Glomerular visceral epithelial cell (primary cell): ENCODE measurements around the gene AAMP.

Experiments
- DNase-seq: peaks from one replicate; pipeline ENCODE4 v3.0.0-alpha.2; 2016; ENCODE audit errors: extremely low spot score

AAMP gene

DNA sequence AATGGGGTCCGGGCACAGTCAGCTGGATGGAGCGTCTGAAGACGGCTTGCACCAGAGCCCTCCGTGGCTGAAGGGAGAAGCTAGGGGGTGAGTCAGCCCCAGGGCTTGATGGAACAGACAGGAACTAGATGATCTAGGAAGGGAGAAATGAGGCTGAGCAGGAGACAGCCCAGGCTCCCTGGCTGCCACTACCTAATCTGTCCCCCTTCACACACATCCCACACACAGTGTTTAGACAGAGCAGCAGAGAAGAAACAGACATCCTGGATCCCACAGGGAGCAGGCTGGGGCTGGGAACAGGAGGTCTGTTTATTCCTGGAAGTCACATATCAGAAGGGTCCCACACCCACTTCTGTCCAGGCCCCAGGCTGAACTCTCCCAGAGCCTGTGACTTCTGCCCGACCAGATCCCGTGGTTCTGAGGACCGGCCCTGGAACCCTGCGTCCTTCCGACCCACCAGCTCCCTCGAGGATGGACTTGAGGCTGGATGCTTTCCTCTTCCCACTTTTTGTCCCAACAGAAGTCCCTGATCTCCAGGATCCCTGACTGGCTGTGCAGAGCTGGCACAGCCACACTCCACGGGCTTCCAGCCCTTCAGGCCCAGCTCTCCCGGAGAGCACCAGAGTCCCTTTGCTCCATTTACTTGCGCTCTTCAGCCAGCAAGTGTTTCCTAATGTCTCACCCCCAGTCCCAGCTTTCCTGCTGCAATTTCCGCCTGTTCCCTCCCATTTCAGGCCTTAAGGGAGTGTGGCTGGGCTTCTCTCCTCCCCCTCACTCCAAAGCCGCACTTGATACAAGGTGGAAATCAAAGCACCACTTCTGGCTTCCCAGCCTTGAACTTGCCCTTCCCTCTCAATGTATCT lies 10.6 kb downstream of the AAMP start:
- DNase-seq = peak; percentile 51

DNA sequence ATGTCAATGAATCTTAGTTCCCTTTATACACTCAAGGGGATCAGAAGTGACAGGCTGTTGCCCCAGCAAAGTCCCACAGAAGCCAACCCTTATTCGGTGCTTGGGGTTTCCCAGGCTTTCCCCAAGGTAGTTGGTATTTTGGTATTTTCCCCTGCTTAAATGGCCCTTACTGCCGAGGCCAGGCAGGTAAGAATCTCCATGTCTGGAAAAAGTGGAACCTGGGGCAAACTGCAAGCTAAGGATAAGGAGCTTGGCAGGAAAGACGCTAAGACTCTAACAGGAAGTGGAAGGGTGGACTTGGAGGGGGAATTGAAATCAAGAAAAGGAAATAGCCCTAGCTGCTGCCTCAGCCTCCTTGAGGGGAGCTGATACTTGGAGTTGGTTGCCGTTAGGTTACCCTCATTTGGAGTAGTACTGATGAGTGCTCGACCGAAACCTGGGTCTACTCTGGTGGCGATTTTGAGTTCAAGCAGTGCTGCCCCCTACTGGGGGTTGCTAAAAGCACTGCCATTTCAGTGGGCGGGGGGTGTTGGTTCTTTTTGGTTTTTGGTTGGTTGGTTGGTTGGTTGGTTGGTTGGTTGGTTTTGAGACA lies 12.5 kb downstream of the AAMP start:
- peak; percentile 34 for DNase-seq

- DNase-seq = no peak
These were observed 13.2 kb downstream of the AAMP start for GRCh38 chr2:218256612-218257350.

DNA sequence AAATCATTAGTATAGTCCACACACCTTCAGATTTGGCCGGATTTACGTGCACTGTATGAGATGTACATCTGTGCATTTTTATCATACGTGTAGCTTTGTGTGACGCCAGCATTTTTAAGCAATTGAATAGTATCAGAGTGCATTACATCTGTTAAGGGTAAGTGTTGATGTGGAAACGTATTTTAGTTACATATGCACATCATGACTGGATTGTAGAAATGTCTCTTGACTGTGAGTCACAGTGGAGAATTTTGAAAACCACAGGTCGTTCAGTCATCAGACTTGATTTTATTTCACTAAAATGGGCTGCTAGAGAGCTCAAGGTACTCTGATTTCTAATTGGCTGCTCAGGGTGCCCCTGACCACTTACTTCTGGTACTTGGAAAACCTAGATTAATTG lies 14.5 kb downstream of the AAMP start:
- peak; percentile 34 for DNase-seq

- DNase-seq = no peak
These were observed 16.7 kb downstream of the AAMP start for GRCh38 chr2:218253232-218253625.

DNA sequence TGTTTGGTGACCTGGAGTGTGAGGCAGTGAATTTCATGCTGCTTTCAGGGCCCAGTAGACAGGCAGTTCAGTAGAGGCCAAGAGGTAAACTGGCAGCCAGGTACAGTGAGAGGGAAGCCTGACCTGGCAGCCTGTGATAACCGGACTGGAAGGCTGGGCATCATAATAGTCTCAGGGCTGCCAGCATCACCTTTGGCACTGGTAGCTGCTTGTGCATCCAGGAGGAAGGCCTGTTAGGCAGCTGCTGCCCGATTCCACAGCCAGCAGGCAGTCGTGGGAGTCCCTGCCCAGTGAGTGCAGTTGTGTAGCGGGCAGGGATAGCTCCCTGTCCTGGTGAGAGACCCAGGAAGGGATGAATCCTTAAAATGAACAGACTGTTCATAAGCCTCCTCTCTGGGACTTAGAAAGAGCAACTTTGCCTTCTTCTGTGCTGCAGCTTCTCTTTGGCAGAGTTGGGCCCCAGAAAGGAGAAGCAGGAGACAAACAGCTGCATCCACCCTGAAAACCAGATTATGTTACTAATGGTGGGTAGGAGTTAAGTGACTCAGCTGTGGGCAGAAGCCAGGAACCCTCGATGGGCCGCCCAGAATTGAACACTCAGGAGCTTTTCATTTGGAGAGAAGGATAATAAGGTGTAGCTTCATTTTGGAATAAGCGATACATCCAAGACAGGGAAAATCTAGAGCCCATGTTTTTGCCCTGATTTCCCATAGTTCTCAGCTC lies 17.3 kb downstream of the AAMP start:
- no peak for DNase-seq

GRCh38 chr2:218249691-218250090 lies 20.2 kb downstream of the AAMP start:
- no peak for DNase-seq

DNA sequence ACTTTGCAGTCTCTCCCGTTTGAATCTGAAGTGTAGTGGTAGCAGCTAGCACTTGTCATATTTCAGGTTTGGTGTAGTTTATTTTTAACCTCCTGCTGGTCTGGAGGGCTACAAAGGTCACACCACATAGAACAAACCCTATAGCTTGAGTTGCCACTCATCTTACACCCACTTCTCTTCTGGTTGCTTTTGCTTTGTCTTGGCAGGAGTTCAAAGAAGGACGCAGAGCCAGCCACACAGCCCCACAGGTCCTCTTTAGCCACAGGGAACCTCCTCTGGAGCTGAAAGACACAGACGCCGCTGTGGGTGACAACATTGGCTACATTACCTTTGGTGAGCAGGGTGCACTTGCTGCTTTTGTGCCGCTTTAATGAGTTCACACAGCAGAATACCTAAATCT lies 24.7 kb downstream of the AAMP start:
- DNase-seq = no peak

DNA sequence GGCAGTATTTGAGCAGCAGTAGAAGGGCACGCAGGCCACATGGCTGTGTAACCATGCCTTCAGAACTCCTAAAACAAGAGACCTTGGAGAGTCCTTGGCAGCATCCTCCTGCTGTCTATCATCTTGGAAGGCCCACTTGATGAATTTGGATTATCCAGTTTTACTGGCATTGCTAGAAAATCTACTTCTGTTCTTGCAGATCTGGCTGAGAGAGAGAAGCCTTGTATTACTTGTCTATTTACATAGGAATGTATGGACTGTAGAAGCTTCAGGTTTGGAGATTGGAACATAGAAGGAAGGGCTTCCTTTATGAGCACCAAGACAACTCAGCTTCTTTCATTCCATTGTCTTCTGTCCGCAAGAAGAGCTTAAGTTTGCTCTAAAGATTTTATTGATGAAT lies 25.3 kb downstream of the AAMP start:
- DNase-seq = no peak

DNA sequence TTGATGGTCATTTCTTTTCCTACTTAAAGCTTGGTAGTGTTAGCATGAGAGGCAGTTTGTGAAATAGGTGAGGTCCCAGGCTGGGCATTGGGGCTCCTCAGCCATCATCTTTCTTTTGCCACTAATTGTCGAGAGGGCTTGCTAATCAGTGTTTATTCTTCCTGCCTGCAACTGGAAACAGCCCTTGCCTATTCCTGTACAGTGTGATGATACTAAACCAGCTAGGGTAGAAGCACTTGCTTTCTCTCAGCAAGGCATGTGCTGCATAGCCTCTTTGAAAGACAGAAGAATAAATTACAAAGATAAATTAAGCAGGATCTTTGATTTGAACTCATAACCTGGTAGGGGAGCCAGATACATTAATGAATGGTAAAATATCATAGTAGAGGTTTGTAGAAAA lies 25.7 kb downstream of the AAMP start:
- DNase-seq = no peak

DNA sequence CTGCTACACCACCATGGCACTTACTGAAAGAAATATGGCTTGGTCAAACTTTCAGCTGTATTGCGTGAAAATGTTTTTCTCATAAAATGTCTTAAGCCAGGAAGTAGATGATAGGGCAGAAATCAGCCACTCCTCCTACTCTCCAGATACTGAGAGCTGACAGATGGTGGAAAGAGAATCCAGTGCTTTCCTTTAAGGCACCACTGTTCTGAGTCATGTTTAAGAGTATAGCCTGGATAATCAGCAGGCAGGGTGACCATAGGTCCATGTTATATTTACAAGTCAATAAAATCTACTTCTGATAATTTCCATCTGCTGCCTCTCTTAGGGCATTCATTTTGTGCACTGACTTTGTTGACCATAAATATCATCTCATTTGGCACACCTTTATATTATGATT lies 31.1 kb downstream of the AAMP start:
- no peak for DNase-seq

DNA sequence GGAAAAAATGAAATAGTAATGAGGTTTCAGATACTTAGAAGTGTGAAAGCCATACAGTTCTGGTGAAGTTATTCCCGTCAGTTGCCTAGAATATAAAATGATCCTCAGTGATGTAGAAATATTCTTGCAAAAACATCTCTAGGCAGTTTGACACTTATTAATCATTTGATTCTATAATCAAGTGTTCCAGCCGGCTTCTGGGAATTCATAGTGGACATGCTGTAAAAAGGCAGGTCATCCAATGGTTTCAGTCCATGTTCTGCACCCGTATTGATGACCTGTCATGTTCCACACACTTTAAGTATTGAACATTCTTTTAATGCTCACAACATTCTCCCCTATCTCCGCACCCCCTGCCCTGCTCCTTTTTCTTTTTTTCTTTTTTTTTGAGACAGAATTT lies 33.1 kb downstream of the AAMP start:
- DNase-seq = no peak

DNA sequence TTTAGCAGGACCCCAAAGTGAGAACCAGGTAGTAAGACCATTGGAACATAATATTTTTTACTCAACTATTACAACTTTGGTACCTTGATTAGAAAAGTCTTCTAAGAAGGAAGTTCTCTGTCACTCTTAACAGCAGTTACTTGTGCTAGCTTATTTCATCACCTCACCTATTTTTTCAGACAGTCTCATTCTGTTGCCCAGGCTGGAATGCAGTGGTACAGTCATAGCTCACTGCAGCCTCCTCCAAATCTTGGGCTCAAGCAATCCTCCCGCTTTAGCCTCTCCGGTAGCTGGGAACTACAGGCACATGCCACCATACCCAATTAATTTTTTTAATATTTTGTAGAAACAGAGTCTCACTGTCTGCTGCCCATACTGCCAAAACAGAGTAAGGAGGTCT lies 34.9 kb downstream of the AAMP start:
- no peak for DNase-seq

GRCh38 chr2:218234521-218234920 lies 35.4 kb downstream of the AAMP start:
- no peak for DNase-seq

- DNase-seq = no peak
These were observed 36.4 kb downstream of the AAMP start for GRCh38 chr2:218233543-218233942.

DNA sequence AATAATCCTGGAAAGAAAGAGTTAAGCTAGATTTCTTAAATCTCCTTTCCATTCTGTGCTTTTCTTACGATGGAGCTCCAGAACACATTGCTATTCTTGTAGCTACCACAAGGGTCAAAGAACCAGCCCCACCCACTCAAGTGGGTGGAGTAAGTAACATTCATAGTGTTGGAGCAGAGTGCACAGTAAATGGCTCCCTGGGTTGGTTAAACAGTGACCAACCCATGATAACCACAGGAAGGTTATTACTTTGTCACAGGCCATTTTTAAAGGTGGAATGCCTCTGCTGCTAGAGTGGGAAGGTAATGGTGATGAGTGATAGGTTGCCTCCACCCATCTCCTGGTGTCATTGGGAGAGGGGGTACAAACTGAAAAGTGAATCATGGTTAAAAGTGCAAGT lies 39.1 kb downstream of the AAMP start:
- DNase-seq = peak; percentile 90

DNA sequence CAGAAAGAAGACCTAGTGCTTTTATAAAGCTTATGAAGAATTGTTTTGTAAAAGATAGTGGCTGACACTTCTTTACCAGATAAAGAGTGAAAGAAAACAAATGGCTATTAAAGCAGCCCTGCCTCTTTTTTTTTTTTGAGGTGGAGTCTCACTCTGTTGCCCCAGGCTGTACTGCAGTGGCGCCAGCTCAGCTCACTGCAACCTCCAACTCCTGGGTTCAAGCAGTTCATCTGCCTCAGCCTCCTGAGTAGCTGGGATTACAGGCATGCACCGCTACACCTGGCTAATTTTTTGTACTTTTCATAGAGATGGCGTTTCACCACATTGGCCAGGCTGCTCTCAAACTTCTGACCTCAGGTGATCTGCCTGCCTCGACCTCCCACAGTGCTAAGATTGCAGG lies 40.1 kb downstream of the AAMP start:
- DNase-seq = peak; percentile 25

GRCh38 chr2:218229239-218229638 lies 40.7 kb downstream of the AAMP start:
- DNase-seq = peak; percentile 67

- DNase-seq = peak; percentile 39
These were observed 41.4 kb downstream of the AAMP start for GRCh38 chr2:218228366-218229090.

DNA sequence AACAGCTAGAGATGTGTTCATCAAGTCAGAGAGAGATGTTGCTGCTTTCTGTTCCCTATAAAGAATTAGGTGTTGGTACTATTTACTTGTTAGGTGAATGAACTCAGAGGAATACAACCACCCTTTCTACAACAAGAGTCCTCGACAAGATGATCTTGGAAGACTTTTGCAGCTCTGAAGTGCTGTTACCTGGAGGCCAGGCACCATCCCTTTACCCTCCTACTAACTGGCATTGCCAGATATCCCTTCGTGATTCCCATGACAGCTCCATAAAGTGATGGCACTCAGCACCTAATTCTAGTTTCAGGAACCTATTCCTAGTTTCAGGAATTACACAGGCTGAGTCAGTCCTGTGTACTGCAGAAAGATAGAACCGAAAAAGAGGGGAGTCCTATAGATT lies 43.0 kb downstream of the AAMP start:
- DNase-seq = no peak

GRCh38 chr2:218224186-218224585 lies 45.8 kb downstream of the AAMP start:
- DNase-seq = no peak

DNA sequence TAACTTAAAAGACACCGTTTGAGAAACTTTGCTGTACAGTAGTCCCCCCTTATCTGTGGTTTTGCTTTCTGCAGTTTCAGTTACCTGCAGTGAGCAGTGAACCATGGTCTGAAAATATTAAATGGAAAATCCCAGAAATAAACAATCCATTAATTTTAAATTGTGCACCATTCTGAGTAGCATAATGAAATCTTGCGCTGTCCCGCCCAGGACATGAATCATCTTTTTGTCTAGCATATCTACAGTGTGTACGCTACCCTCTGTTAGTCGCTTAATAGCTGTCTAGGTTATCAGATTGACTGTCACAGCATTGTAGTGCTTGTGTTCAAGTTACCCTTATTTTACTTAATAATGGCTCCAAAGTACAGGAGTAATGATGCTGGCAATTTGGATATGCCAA lies 46.9 kb downstream of the AAMP start:
- DNase-seq = no peak
